ENCODE results near the gene ZWILCH. TPM values are rescaled to one million over a fixed set of nuclear protein-coding genes. Genes with fewer than 3 reads are reported as not detected.

ZWILCH gene
- polyA plus RNA-seq, 1 of the 3 experiments (the other 2 are of a cell fraction): 8.2 TPM

- 96% methylated on average over 4 of the region's 5 CpGs for WGBS (ENCODE audit: low lambda C conversion rate)
- H3K9me3 ChIP-seq: no peaks in the 10 kb centered on the region
- no peak overlapping the region for H3K9ac ChIP-seq
- H3K36me3 ChIP-seq (replicated peaks in 1 of 2; ENCODE audit: control insufficient read depth in 1 of 2, insufficient read depth in 2 of 2, low read length in 1 of 2): peaks cover 15 to 21% of the 10 kb centered on the region in 2 experiments
- no peaks in the 10 kb centered on the region for H4K20me1 ChIP-seq (ENCODE audit: insufficient read depth)
- H3K79me2 ChIP-seq (ENCODE audit: insufficient read depth): no peaks in the 10 kb centered on the region; the same call in 1 of the 2 replicates
- no peak overlapping the region for H3K4me2 ChIP-seq
- H3K9me2 ChIP-seq: no peaks in the 10 kb centered on the region
- H3K4me1 ChIP-seq (ENCODE audit: control insufficient read depth in 1 of 2, insufficient read depth in 2 of 2, low read depth in 1 of 2, low read length in 1 of 2): no peaks in the 10 kb centered on the region
- H3K27ac ChIP-seq (ENCODE audit: low read depth in 2 of 2, low read length in 1 of 2): no peak overlapping the region
- H3K27me3 ChIP-seq (ENCODE audit: insufficient read depth): no peaks in the 10 kb centered on the region
- H3F3A ChIP-seq (replicated peaks; ENCODE audit: insufficient read depth): no peaks in the 10 kb centered on the region
- H3K4me3 ChIP-seq (ENCODE audit: low read depth in 2 of 2, low read length in 1 of 2): no peak overlapping the region
- no peak overlapping the region for H2AFZ ChIP-seq (ENCODE audit: low read depth)
- ChIA-PET CTCF (interaction anchor here (0.6 to 1.7 kb wide), 2 partner anchors 13 to 602 kb away, joined by 3 to 12 read pairs; partner anchors contain the start of gene SNAPC5), POLR2A (interaction anchor here (1.2 kb wide), 1 partner anchor 12 kb away, joined by 4 read pairs; the partner anchor contains the start of gene SNAPC5)
- TF ChIP-seq ZBTB33 (IDR thresholded peaks at IDR 0.05; ENCODE audit: borderline replicate concordance, low read depth) (no peak), GATA2 (CRISPR knock-in tag; IDR thresholded peaks at IDR 0.05) (no peak), SMC3 (IDR thresholded peaks at IDR 0.05; ENCODE audit: low read depth, low read length) (no peak), MEF2A (IDR thresholded peaks at IDR 0.05; ENCODE audit: borderline replicate concordance, low read depth) (no peak), NFIC (IDR thresholded peaks at IDR 0.05; ENCODE audit: borderline replicate concordance) (no peak), GABPA (IDR thresholded peaks at IDR 0.05; ENCODE audit: low read depth) (no peak), CTCF (IDR thresholded peaks at IDR 0.05) (no peak), FOSL2 (IDR thresholded peaks at IDR 0.05; ENCODE audit: borderline replicate concordance, low read depth) (no peak), RXRA (IDR thresholded peaks at IDR 0.05; ENCODE audit: borderline replicate concordance, low read depth) (no peak), REST (IDR thresholded peaks at IDR 0.05; ENCODE audit: low read depth, low read length) (no peak), FOXJ3 (CRISPR knock-in tag; IDR thresholded peaks at IDR 0.05) (no peak), TAF1 (IDR thresholded peaks at IDR 0.05; ENCODE audit: borderline replicate concordance, low read depth, low read length) (no peak)
- DNase-seq: no peak
These were observed 20.5 kb upstream of the ZWILCH start for GRCh38 chr15:66484539-66485112.
